ENCODE measurements around the gene KMT2A. TPM values are rescaled to one million over a fixed set of nuclear protein-coding genes. Genes with fewer than 3 reads are reported as not detected.

Gene KMT2A
- total and polyA plus RNA-seq, 12 donors: 4.1 to 44.5 (median 34.6) TPM

- Histone ChIP-seq H3K27me3 (no peaks in the 10 kb centered on the region), H3K9me3 (no peaks in the 10 kb centered on the region), H3K4me1 (peaks cover 7 to 75% (median 51%) of the 10 kb centered on the region in 9 donors), H3K27ac (peak overlapping the region in 2 of 10 donors; percentile 12 to 21), H3K4me3 (peak overlapping the region in 6 of 10 donors; percentile 88 to 99 (median 97)), H3K36me3 (peaks cover 0 to 13% (median 0%) of the 10 kb centered on the region in 9 donors)
- TF ChIP-seq, protein P1, sequence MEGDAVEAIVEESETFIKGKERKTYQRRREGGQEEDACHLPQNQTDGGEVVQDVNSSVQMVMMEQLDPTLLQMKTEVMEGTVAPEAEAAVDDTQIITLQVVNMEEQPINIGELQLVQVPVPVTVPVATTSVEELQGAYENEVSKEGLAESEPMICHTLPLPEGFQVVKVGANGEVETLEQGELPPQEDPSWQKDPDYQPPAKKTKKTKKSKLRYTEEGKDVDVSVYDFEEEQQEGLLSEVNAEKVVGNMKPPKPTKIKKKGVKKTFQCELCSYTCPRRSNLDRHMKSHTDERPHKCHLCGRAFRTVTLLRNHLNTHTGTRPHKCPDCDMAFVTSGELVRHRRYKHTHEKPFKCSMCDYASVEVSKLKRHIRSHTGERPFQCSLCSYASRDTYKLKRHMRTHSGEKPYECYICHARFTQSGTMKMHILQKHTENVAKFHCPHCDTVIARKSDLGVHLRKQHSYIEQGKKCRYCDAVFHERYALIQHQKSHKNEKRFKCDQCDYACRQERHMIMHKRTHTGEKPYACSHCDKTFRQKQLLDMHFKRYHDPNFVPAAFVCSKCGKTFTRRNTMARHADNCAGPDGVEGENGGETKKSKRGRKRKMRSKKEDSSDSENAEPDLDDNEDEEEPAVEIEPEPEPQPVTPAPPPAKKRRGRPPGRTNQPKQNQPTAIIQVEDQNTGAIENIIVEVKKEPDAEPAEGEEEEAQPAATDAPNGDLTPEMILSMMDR (IDR thresholded peaks at IDR 0.05): no peak
- DNase-seq: no peak
- no peak for ATAC-seq
- WGBS, 2 donors: 85 to 87% methylated on average over 7 of the region's 7 CpGs
- intact Hi-C loops (cut with DNase I): loop anchor here in 3 of 10 donors (5.0 to 10.0 kb wide), 2 partner anchors 33 to 210 kb away; partner anchors contain the start of gene PHLDB1 (in 2 of the 3)
These were observed 138.3 kb downstream of the KMT2A start for GRCh38 chr11:118574636-118575035.

Other genes starting within 250 kb of the KMT2A start
- 10 to 100 TPM in 1 of 10 donors, 1 to 10 TPM in 8, under 1 TPM in 1; 0.50 to 19.5 (median 2.1) TPM for gene JAML, start 211.5 kb upstream of the KMT2A start, total RNA-seq
- gene JAML, start 211.5 kb upstream of the KMT2A start, polyA plus RNA-seq: 1 to 10 TPM; 1.2 to 2.3 TPM
- 1 to 10 TPM; 1.9 to 4.2 (median 2.7) TPM for gene MPZL3, start 184.1 kb upstream of the KMT2A start, total RNA-seq
- 1 to 10 TPM; 1.7 to 2.3 TPM for gene MPZL3, start 184.1 kb upstream of the KMT2A start, polyA plus RNA-seq
- 10 to 100 TPM in 8 of 10 donors, 1 to 10 TPM in 2; 4.0 to 23.4 (median 13.0) TPM for gene MPZL2, start 172.2 kb upstream of the KMT2A start, total RNA-seq
- 1 to 10 TPM; 8.7 to 8.8 TPM for gene MPZL2, start 172.2 kb upstream of the KMT2A start, polyA plus RNA-seq
- 10 to 100 TPM in 1 of 10 donors, 1 to 10 TPM in 1, under 1 TPM in 6, not detected in 2; 0.17 to 12.2 (median 0.59) TPM for gene CD3E, start 131.8 kb upstream of the KMT2A start, total RNA-seq
- gene CD3E, start 131.8 kb upstream of the KMT2A start, polyA plus RNA-seq: under 1 TPM; 0.37 to 0.62 TPM
- 1 to 10 TPM in 3 of 10 donors, under 1 TPM in 2, not detected in 5; 0.31 to 6.3 (median 1.1) TPM for gene CD3D, start 93.8 kb upstream of the KMT2A start, total RNA-seq
- gene CD3D, start 93.8 kb upstream of the KMT2A start, polyA plus RNA-seq: under 1 TPM in 1 of 2 donors, not detected in 1; 0.54 TPM
- 1 to 10 TPM in 1 of 10 donors, under 1 TPM in 5, not detected in 4; 0.21 to 5.7 (median 0.41) TPM for gene CD3G, start 92.1 kb upstream of the KMT2A start, total RNA-seq
- under 1 TPM in 1 of 2 donors, not detected in 1; 0.06 TPM for gene CD3G, start 92.1 kb upstream of the KMT2A start, polyA plus RNA-seq
- gene UBE4A, start 76.9 kb upstream of the KMT2A start, total RNA-seq: 10 to 100 TPM; 38.4 to 46.4 (median 42.3) TPM
- gene UBE4A, start 76.9 kb upstream of the KMT2A start, polyA plus RNA-seq: 10 to 100 TPM; 12.7 to 22.8 TPM
- gene ATP5MG, start 34.9 kb upstream of the KMT2A start, total RNA-seq: 100 to 1,000 TPM; 482 to 777 (median 688) TPM
- gene ATP5MG, start 34.9 kb upstream of the KMT2A start, polyA plus RNA-seq: 100 to 1,000 TPM; 365 to 800 TPM
- gene TTC36, start 91.0 kb downstream of the KMT2A start, total RNA-seq: 1 to 10 TPM in 1 of 10 donors, under 1 TPM in 6, not detected in 3; 0.28 to 1.8 (median 0.49) TPM
- under 1 TPM in 1 of 2 donors, not detected in 1; 0.16 TPM for gene TTC36, start 91.0 kb downstream of the KMT2A start, polyA plus RNA-seq
- gene TMEM25, start 94.7 kb downstream of the KMT2A start, total RNA-seq: 10 to 100 TPM; 10.2 to 16.2 (median 11.5) TPM
- gene TMEM25, start 94.7 kb downstream of the KMT2A start, polyA plus RNA-seq: 1 to 10 TPM; 3.9 to 9.3 TPM
- gene IFT46, start 129.4 kb downstream of the KMT2A start, total RNA-seq: 10 to 100 TPM; 14.0 to 23.4 (median 20.5) TPM
- gene IFT46, start 129.4 kb downstream of the KMT2A start, polyA plus RNA-seq: 10 to 100 TPM; 22.2 to 23.0 TPM
- gene ARCN1, start 135.9 kb downstream of the KMT2A start, total RNA-seq: 100 to 1,000 TPM in 4 of 10 donors, 10 to 100 TPM in 6; 84.8 to 122 (median 98.3) TPM
- gene ARCN1, start 135.9 kb downstream of the KMT2A start, polyA plus RNA-seq: 10 to 100 TPM; 48.8 to 88.1 TPM
- 100 to 1,000 TPM in 9 of 10 donors, 10 to 100 TPM in 1; 81.9 to 125 (median 114) TPM for gene PHLDB1, start 171.1 kb downstream of the KMT2A start, total RNA-seq
- gene PHLDB1, start 171.1 kb downstream of the KMT2A start, polyA plus RNA-seq: 100 to 1,000 TPM in 1 of 2 donors, 10 to 100 TPM in 1; 74.9 to 259 TPM
- under 1 TPM in 1 of 10 donors, not detected in 9; 0.11 TPM for gene TREH, start 243.2 kb downstream of the KMT2A start, total RNA-seq
- gene TREH, start 243.2 kb downstream of the KMT2A start, polyA plus RNA-seq: 1 to 10 TPM in 1 of 2 donors, under 1 TPM in 1; 0.83 to 4.8 TPM

Measured in heart right ventricle (tissue), 16 donors.